Mesothelial cell of epicardium (in vitro differentiated cells): ENCODE measurements around the gene AQP1. TPM values are rescaled to one million over a fixed set of nuclear protein-coding genes. Genes with fewer than 3 reads are reported as not detected.

Source experiments
- DNase-seq, 2 experiments: peaks; one replicate each; pipeline ENCODE4 v3.0.0; 2021; ENCODE audit warnings: low spot score in 2 of 2; ENCODE audit not compliant: unreplicated experiment in 2 of 2
- H3K27ac Mint-ChIP-seq: 2 replicates; pipeline ENCODE4 v1.8.0; 2021; ENCODE audit warnings: mixed read lengths
- H3K27me3 Mint-ChIP-seq: 2 replicates; pipeline ENCODE4 v1.8.0; 2021; ENCODE audit warnings: low read depth, mixed read lengths
- H3K36me3 Mint-ChIP-seq: 2 replicates; pipeline ENCODE4 v1.8.0; 2021; ENCODE audit warnings: mixed read lengths
- H3K4me1 Mint-ChIP-seq: 2 replicates; pipeline ENCODE4 v1.8.0; 2021; ENCODE audit warnings: mixed read lengths
- H3K4me3 Mint-ChIP-seq: 2 replicates; pipeline ENCODE4 v1.8.0; 2021; ENCODE audit warnings: mild to moderate bottlenecking, moderate library complexity, mixed read lengths
- H3K9me3 Mint-ChIP-seq: 2 replicates; pipeline ENCODE4 v1.8.0; 2021; ENCODE audit warnings: mixed read lengths
- total RNA-seq: library from RNA; stranded (reverse); gene quantifications from 3 replicates; pipeline ENCODE4 v1.2.1, GENCODE V29; 2021
- TF ChIP-seq, protein P1 (sequence below): fragments of 200-600 bp; sonication (generic); IDR thresholded peaks from one replicate; pipeline ENCODE4 v1.5.0; 2021; ENCODE audit warnings: antibody characterized with exemption; ENCODE audit not compliant: unreplicated experiment

The AQP1 gene
- total RNA-seq, 1 donor from 2014 or later, result 10.9 TPM

DNA sequence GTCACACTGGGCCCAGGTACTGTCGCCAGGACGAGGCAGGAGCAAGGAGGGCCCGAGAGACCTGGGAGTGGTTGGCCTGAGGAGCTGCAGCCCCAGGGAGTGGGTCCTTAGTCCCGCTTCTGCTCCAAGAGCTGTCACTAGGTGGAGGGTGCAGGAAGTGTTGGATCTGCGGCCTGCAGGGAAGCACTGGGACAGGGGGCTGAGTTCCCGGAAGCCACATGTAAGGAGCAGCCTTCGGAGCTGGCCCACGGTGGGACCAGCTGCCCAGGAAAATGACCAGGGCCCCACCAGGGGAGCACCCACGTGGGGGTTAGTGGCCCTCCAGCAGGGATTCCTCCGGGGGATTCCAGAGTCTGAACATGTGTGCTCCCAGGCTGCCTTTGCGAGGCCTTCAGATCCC, 9.2 kb upstream of the AQP1 start:
- TF ChIP-seq, protein P1, sequence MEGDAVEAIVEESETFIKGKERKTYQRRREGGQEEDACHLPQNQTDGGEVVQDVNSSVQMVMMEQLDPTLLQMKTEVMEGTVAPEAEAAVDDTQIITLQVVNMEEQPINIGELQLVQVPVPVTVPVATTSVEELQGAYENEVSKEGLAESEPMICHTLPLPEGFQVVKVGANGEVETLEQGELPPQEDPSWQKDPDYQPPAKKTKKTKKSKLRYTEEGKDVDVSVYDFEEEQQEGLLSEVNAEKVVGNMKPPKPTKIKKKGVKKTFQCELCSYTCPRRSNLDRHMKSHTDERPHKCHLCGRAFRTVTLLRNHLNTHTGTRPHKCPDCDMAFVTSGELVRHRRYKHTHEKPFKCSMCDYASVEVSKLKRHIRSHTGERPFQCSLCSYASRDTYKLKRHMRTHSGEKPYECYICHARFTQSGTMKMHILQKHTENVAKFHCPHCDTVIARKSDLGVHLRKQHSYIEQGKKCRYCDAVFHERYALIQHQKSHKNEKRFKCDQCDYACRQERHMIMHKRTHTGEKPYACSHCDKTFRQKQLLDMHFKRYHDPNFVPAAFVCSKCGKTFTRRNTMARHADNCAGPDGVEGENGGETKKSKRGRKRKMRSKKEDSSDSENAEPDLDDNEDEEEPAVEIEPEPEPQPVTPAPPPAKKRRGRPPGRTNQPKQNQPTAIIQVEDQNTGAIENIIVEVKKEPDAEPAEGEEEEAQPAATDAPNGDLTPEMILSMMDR, result no peak
- no peak overlapping the region for H3K4me3 Mint-ChIP-seq

DNA sequence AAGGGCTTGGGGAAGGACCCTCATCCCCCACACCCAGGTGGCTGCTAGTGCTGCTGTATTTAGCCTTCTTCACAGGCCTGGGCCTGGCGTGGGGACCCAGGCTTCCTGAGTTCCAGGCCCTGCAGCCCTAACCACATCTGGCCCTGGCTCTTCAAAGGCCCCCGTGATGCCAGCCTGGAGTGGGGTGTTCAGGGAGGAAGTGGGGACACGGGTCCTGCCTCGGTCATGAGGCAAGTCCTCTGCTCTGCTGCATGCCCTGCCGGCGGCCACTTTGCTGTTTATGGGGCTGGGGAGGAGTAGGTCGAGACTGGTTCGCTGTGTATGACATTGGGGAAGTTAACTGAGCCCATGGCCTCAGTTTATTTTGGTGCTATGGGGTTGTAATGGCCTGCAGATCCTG, 8.5 kb upstream of the AQP1 start:
- Mint-ChIP-seq H3K4me3 (no peak overlapping the region), H3K4me1 (peaks cover 10% of the 10 kb centered on the region), H3K27ac (no peak overlapping the region), H3K27me3 (no peaks in the 10 kb centered on the region), H3K9me3 (no peaks in the 10 kb centered on the region), H3K36me3 (no peaks in the 10 kb centered on the region)
- DNase-seq, result no peak
- TF ChIP-seq, protein P1, result no peak

More for the DNA sequence above, 9.2 kb upstream of the AQP1 start:
- no peaks in the 10 kb centered on the region for H3K9me3 Mint-ChIP-seq
- no peaks in the 10 kb centered on the region for H3K36me3 Mint-ChIP-seq
- no peak overlapping the region for H3K27ac Mint-ChIP-seq
- H3K27me3 Mint-ChIP-seq, result no peaks in the 10 kb centered on the region
- DNase-seq, result no peak
- H3K4me1 Mint-ChIP-seq, result peaks cover 15% of the 10 kb centered on the region

DNA sequence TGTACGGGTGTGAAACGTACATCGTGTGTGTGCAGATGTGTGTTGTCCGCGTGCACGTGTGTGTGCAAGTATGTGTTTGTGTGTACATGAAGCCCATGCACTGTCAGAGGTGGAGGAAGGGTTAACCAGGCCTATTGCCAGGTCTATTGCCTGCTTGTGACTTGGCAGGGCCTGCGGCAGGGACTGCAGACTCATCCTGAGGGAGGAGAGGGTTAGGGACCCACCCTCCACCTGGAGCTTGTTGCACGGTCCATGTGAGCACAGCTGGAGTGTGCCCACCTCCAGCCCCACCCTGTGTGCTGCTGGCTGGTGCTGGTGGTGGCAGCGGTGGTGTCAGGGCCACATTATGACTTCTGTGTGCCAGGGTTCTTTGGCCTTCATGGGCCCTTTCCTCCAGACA, 7.1 kb upstream of the AQP1 start:
- Mint-ChIP-seq H3K36me3 (no peaks in the 10 kb centered on the region), H3K27me3 (no peaks in the 10 kb centered on the region), H3K4me3 (no peak overlapping the region), H3K27ac (no peak overlapping the region), H3K9me3 (no peaks in the 10 kb centered on the region), H3K4me1 (peaks cover 12% of the 10 kb centered on the region)
- DNase-seq, result no peak
- TF ChIP-seq, protein P1, result no peak

DNA sequence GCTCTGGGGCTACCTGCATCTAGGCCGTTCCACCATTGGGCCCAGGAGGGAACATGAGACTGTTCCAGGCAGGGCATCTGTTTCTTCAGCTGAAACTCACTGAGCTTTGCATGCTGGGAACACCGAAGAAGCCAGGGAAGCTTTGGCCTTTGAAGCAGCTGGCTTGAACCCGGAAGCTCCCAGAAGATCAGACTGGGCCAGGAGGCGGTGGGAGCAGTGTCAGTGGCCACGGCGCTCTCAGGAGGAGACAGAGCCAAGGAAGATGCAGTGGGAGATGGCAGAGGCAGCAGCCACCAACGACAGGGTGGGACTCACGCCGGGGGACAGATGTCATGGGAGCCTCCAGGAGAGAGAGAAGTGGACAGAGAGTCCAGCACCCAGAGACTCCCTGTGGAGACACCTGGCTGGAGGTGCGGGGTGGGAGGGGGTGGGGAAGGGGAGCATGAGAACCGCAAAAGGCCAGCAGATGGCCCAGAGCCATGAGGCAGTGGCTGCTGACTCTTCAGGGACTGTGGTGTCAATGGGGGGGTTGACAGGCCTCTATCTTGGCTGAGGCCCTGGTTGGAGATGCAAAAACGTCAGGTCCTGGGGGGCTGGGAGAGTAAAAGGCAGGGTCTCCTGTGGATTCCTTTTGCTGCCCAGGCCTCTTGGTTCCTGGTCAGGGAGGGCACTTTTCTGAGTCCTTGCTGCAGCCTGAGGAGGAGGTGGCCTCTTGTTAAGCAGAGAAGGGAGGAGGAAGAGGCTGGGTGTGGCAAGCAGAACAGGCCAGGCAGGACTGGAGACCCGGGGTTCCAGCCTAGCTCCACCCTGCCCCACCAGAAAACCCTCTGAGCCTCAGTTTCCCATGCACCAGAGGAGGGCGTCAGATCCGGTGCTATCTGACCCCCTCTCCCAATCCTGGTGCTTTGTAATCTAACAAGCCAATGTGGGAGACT, 6.3 kb upstream of the AQP1 start:
- Mint-ChIP-seq H3K4me1 (peaks cover 12% of the 10 kb centered on the region), H3K9me3 (no peaks in the 10 kb centered on the region), H3K27me3 (no peaks in the 10 kb centered on the region), H3K27ac (peak overlapping the region; percentile 30), H3K36me3 (no peaks in the 10 kb centered on the region), H3K4me3 (no peak overlapping the region)
- DNase-seq, result no peak
- TF ChIP-seq, protein P1, result no peak

DNA sequence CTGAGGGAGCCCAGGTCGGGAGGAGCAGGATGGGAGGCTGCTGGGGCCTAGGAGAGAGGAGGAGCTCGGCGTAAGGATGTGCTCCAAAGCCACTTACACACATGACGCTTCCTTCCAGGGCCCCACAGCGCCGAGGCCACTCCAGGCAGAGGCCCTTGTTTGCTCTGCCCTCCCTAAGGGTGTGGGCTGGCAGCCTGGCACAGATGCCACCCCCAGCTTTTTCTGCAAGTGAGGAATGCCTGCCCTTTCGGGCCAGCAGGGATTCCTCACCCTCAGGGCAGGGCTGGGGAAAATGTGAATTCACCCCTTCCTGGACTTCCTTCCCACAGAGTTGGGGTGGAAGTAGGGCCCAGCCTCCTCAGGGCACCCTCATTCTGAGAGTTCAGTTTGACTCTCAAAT, 5.6 kb upstream of the AQP1 start:
- TF ChIP-seq, protein P1, result no peak
- no peak overlapping the region for H3K4me3 Mint-ChIP-seq
- H3K27ac Mint-ChIP-seq, result no peak overlapping the region
- H3K9me3 Mint-ChIP-seq, result no peaks in the 10 kb centered on the region
- H3K36me3 Mint-ChIP-seq, result no peaks in the 10 kb centered on the region
- peaks cover 19% of the 10 kb centered on the region for H3K4me1 Mint-ChIP-seq
- H3K27me3 Mint-ChIP-seq, result no peaks in the 10 kb centered on the region
- DNase-seq, result no peak
